GM19324 (cell line): ENCODE results near the gene DNAJC9.

Experiments used
- ATAC-seq: cut with Tn5 transposase; IDR thresholded peaks from one replicate; pipeline ENCODE4 v1.9.1; 2021; ENCODE audit warnings: mild to moderate bottlenecking, moderate library complexity; ENCODE audit not compliant: unreplicated experiment, low FRiP score

DNAJC9 gene

DNA sequence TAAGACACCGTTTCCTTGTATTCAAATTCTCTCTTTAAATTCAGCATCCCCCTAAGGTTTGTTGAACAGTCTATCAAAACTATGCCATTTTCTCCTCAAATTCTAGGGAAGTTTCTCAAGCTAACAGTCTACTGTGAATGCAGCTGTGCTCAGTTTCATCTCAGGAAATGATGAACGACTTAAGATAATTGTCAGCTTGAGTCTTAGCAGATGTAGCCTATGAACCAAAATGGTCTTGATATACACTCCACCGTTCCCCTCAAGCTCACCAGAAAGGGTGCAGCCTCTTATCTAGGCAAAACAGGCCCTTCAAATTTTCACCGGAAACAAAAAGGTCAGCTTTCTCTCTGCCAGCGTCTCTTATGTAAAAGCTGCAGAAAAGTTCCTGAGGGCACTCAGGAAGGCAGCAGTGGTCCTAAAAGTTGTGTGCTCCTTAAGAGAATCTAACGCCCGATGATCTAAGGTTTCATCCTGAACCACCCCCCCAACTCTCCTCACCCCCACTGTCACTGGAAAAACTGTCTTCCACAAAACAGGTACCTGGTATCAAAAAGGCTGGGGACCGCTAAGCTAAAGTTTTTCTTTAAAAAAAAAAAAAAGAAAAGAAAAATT lies 2.1 kb downstream of the DNAJC9 start:
- ATAC-seq, result no peak

DNA sequence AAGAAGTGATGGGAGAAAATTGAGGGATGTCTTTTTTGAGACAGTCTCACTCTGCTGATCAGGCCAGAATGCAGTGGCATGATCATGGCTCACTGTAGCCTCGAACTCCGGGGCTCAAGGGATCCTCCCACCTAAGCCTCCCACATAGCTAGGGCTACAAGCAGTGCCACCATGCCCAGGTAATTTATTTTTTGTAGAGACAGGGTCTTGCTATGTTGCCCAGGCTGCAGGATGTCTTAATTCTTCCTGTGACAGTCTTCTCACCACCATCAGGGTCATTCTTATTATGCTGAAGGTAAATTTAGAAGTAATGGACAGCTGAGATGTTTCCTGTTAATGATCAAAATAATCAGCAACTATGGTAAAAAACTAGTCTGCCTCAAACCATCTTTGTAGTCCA lies 7.1 kb downstream of the DNAJC9 start:
- no peak for ATAC-seq

DNA sequence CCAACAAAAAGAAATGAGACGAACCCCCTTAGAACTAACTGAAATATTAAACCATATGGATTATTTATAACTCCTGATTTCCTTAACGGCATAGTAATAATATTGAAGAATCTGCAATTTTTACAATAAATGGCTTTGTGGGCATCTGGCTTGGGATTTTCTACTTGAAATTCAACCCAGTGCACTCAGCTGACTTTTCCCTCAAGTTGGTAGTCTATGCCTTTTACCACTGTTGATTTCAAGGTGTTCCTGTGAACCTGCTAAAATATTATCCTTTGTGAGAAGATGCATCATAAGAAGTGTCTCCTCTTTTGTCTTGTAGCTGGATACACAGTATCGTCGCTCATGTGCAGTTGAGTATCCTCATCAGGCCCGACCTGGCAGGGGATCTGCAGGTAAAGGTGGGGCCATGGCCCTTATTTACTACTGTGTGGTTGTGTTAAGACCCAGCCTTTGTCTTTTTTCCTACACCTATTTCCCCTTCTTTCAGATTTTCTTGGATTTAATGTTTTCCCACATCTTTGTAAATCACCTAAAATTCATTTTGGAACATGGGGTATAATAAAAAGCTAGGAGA lies 8.0 kb downstream of the DNAJC9 start:
- ATAC-seq, result no peak

DNA sequence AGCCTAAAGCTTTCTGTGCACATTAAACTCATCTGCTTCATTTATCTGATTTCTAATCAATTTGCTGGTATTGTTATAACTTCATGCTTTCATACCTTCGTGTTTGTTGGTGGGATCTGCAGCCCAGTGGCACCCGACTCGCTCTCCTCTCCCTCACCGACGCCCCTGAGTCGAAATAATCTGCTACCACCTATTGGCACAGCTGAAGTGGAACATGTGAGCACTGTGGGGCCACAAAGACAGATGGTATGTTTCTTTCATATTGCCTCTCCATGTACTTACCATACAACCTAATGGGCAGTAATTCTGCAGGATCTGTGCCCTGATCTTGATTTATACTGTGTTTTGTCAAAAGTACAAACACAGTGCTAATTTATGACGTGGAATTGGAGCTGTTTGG lies 12.4 kb downstream of the DNAJC9 start:
- no peak for ATAC-seq

DNA sequence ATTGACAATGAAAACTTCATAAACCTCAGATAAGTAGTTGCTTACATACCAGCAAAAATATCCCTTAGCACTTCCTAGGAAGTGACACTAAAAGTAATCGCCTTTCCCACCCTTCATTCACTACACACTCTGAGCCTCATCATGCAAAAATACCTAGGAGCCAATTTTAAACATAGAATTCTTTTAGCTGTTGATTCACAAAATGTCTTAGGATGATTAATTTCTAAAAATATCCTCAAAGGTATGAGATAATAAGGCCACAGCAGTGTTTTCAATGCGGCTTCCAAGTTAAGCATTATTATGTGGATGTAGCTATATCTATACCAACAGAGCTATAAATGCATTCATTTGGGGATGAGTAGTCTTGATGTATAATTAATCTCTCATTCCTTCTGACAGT lies 13.2 kb downstream of the DNAJC9 start:
- no peak for ATAC-seq

DNA sequence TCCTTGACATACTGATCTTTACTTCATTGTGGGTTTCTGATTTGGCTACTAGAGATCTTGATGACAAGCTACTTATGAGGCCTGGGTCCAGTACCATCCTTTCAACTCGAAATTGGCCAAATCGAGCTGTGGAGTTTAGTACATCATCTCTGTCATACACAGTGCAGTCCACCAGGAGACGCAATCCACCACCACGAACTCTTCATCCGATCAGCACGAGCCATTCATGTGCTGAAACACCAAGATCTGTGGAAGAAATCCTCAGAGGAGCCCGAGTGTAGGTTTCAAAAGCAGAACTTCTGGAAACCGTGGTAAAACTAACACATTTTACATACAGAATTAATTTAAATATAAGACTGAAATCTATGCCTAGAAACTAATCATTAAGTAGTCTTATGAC lies 14.2 kb downstream of the DNAJC9 start:
- no peak for ATAC-seq

DNA sequence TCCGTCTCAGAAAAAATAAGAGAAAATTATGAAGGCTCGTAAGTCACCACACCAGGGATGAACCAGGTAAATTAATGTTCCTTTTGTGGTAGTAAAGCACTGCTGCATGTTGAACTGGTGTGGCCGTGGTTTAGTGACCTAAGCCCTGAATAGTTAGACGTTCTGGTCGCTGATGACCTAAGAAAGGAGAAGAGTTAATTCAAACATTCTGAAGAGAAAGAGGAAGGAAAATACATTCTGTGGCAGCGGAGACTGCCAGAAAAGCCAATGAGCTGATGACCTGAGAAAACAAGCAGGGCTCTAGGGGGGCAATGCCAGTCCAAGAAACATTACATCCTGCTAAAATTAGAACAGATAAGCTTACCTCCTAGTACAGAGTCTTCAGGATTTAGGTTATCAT lies 17.5 kb downstream of the DNAJC9 start:
- no peak for ATAC-seq

DNA sequence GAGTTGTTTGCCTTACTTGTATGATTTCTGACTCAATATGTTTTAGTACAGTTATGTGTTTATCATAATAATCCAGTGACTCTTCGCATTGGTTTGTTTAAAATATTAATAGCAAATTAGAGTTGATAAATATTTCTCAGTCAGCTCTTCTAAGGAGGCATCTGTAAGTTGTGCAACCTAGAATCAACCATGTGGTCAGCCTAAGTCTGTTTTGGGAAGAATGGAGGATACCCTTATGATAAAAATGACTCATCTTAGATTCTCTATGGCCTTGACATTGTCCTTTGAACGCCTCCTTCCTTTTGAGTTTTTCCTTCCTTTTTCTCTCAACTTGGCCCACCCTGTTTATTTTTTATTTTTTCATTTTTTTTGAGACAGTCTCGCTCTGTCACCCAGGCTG lies 18.8 kb downstream of the DNAJC9 start:
- ATAC-seq, result no peak

DNA sequence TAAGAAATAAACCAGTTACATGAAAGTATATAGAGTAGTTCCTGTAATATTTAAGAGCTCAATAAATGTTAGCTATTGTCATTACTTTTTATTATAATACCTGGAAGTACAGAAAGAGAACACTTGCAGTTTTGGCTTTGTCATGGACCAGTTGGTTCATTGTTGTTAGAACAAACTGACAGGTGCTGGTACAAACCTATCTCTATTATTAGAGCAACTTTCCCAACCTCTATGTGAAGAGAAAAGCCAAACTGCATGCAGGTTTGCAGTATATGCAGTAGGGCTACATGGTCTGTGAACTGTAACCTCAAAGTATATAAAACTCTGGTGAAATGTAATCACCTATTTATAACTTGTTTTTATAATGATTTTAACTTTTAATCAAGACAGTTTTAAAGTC lies 20.4 kb downstream of the DNAJC9 start:
- ATAC-seq, result no peak

DNA sequence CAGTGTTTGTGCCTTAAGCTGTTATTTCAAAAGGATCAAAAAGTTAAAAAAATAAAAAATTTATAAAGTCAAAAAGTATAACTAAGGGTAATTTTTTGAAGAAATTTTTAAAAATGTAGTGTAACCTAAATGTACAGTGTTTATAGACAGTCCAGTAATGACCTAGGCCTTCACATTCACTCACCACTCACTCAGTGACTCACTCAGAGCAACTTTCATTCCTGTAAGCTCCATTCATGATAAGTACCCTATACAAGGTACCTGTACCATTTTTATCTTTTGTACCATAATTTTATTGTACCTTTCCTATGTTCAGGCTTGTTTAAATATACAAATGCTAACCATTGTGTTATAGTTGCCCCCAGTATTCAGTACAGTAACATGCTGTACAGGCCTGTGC lies 21.5 kb downstream of the DNAJC9 start:
- no peak for ATAC-seq

DNA sequence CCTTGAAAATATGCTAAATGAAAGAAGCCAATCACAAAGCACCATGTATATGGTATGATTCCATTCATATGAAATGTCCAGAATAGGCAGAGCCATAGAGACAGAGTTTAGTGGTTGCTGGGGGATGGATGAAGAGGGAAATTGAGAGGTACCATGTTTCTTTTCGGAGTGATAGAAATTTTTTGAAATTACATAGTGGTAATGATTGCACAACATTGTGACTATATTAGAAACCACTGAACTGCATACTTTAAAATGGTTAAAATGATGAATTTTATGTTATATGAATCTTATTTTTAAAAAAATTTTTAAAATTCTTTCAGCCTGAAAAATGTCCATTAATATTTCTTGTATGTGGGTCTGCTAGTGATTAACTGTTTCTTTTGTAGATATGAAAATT lies 26.1 kb downstream of the DNAJC9 start:
- ATAC-seq, result no peak

DNA sequence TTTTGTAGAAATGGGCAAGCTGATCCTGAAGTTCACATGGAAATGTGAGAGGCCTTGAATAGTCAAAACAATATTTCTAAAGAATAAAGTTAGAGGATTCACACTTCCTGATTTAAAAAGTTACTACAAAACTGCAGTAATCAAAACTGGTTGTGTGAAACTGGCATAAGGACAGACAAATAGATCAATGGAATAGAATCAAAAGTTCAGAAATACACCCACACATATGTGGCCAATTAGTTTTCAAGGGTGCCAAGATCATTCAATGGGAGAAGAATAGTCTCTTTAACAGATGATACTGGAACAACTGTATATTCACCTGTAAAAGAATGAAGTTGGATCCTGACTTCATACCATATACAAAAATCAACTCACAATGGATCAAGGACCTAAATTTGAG lies 27.7 kb downstream of the DNAJC9 start:
- no peak for ATAC-seq

DNA sequence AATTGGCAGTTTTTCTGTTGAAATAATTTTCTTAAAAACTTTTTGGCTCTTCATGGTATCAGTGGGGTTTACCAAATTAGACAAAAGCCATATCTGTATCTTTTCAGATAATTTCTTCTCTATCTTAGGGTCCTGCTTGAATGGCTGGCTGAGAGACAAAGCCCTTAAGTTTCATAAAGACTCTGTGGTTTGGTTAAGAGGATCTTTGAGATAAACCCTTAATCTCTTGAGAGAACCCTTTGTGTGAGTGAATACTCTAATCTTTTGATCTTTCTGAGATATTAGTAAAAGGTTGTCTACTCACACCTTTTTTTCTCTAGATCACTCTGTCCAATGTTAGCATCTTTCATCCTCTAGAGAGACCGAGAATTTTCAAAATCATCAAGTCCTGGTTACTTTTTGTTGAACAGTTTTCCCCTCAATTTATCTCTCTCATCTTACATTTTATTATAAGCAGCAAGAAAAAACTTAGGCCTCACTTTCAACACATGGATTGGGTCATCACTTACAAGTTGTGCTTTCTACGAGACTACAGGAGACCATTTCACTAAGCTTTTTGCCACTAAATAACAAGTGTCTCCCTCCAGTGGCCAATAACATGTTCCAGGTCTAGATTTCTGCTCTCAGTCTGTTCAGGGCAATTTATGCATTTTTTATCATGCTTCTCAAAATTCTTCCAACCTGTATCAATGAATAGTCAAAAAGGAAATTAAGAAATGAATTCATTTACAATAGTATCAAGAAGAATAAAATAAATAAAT lies 28.4 kb downstream of the DNAJC9 start:
- ATAC-seq, result no peak

DNA sequence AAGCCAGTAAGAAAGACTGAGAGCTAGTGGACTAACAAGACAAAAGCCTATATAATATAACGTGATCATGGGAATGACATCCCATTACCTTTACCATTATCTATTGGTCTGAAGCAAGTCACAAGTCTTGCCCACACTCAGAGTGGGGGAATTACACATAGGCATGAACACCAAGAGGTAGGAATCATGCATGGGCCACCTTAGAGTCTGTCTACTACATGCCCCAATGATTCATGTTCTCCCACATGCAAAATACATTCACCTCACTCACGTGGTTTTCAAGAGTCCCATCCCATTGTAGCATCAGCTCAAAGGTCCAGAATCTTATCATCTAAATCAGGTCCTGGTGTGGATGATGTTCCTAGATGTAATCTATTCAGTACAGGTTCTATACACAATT lies 29.4 kb downstream of the DNAJC9 start:
- ATAC-seq, result no peak

DNA sequence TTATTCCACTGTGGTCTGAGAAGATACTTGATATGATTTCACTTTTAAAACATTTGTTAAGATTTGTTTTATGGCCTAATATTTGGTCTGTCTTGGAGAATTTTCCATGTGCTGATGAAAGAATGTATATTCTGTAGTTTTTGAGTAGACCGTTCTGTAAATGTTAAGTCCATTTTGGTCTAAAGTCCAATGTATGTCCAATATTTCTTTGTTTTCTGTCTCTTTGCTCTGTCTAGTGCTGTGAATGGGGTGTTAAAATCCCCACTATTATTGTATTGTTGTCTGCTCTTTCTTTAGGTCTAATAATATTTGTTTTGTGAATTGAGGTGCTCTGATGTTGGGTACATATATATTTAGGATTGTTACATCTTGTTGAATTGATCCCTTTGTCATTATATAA lies 31.3 kb downstream of the DNAJC9 start:
- no peak for ATAC-seq

DNA sequence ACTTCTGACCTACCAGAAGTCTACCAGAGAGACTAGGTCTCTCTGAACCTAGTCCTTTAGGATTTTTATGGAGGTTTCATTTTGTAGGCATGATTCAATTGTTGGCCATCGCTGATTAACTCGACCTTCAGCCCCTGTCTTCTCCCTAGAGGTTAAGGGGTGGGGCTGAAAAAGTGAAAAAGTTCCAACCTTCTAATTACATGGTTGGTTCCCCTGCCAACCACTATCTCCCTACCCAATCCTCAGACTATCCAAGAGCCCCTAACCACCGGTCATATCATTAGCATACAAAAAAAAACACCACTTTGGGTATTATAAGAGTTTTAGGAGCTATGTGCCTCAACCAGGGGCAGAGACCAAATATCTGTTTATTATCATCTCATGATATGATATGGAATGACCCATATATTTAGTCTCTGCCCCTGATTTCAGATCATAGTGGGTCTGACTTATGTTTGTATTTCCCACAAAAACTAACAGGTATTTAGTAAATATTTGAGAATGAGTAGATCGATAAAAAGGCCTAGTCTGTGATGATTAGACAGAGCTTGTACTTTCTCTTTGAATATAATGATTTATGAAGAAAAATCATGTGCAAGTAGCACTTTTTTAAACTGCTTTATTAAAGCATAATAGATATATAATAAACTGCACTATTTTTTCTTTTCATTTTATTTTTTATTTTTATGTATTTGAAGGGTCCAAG lies 35.8 kb downstream of the DNAJC9 start:
- no peak for ATAC-seq

DNA sequence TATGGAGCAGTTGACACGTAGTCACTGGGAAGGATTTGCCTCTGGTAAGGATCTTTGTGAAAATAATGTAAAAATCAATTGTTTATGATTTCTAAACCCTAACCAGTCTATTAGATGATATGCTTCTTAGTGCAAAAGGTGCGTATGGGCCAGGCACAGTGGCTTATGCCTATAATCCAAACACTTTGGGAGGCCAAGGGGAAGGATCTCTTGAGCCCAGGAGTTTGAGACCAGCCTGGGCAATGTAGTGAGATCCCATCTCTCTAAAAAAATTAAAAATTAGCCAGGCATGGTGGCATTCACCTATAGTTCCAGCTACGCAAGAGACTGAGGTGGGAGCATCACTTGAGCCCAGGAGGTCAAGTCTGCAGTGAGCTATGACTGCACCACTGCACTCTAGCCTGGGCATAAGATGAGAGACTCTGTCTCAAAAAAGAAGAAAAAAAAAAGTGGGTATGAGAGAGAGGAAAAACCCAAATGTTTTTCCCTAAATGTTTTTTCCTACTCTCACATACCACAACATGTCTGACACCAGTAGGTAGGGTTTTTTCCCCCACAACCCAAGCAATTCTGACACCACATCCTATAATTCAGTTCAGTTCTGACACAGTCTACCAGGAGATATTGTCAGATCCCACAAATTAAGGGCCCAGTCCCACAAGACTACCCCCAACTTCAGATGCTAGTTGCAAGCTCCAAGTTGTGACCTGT lies 36.5 kb downstream of the DNAJC9 start:
- ATAC-seq, result no peak

DNA sequence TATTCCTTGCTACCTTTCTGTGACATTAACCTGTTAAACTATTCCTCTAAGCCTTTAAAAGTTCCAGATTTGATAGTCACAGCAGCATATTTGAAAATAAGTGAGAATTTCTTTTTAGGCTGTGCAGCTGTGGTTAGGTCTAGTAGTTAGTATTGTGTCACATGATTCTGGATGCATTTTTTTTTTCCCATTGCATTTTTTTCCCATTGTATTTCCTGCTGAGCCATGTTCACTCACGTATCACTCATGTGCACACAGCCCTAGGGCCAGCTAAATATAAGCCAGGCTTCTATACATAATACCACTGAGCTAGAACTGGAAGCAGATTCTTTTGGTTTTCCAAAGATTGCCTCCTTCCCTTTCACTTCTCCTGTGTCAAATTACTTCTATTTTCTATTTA lies 37.4 kb downstream of the DNAJC9 start:
- no peak for ATAC-seq

DNA sequence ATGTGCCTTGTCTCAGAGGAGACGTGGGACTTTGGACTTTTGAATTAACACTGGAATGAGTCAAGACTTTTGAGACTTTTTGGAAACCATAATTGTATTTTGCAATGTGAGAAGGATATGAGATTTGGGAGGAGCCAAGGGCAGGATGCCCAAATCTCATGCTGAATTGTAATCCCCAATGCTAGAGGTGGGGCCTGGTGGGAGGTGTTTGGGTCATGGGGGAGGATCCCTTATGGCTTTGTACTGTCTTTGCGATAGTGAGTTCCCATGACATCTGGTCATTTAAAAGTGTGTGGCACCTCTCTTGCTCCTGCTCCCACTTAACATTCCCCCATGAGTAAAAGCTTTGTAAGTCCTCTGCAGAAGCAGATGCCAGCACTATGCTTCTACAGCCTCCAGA lies 39.2 kb downstream of the DNAJC9 start:
- ATAC-seq, result no peak

DNA sequence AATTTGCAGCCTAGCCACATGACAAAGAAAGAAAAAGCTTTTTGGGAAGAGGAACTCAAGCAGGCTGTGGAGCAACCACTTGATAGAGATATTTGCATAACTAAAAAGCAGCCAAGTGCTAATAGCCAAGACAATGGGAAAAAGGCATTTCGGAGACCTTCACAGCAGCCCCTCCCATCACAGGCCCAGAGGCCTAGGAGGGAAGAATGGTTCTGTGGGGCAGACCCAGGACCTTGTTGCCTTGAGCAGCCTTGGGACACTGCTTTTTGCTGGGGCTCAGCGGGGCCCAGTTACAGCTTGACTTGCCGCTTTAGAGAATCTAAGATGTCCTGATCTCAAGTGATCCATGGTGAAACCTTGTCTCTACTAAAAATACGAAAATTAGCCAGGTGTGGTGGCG lies 40.7 kb downstream of the DNAJC9 start:
- ATAC-seq, result no peak

DNA sequence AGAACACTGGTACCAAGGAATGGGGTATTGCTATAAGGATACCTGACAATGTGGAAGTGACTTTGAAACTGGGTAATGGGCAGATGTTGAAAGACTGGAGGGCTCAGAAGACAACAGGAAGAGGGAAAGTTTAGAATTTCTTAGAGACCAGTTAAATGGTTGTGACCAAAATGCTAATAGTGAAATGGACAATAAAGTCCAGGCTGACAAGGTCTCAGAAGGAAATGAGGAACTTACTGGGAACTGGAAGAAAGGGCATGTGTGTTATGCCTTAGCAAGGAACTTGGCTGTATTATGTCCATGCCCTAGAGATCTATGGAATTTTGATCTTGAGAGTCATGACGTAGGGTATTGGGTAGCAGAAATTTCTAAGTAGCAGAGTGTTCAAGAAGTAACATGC lies 41.2 kb downstream of the DNAJC9 start:
- ATAC-seq, result no peak
